GM23338 (cell line): Measurements from ENCODE around the gene RAD18. TPM values are rescaled to one million over a fixed set of nuclear protein-coding genes. Genes with fewer than 3 reads are reported as not detected.

Experiments used
- ATAC-seq: fragments of 200-7000 bp; cut with Tn5 transposase; 3 replicates; pipeline ENCODE4 v1.9.1; 2020
- DNase-seq: peaks from one replicate; pipeline ENCODE4 v3.0.0-alpha.2; 2015; ENCODE audit warnings: low spot score
- H2AFZ ChIP-seq: fragments of 200-600 bp; sonication (generic); 2 replicates; pipeline ENCODE4 v1.8.0; 2016; ENCODE audit warnings: antibody characterized with exemption, mild to moderate bottlenecking, moderate library complexity
- H3F3A ChIP-seq: fragments of 200-600 bp; sonication (generic); replicated peaks from 2 replicates; pipeline ENCODE4 v1.8.0; 2017; ENCODE audit warnings: antibody characterized with exemption, mixed run types, low read depth
- H3K27ac ChIP-seq: fragments of 200-600 bp; sonication (generic); 2 replicates; pipeline ENCODE4 v1.6.1; 2016; ENCODE audit warnings: low read depth
- H3K27me3 ChIP-seq: fragments of 200-600 bp; sonication (generic); 2 replicates; pipeline ENCODE4 v1.8.0; 2016; ENCODE audit warnings: mild to moderate bottlenecking, mixed run types, moderate library complexity; ENCODE audit not compliant: insufficient read depth
- H3K36me3 ChIP-seq: fragments of 200-600 bp; sonication (generic); 2 replicates; pipeline ENCODE4 v1.8.0; 2016; ENCODE audit warnings: mild to moderate bottlenecking; ENCODE audit not compliant: insufficient read depth
- H3K4me1 ChIP-seq: fragments of 200-600 bp; sonication (generic); 2 replicates; pipeline ENCODE4 v1.8.0; 2016; ENCODE audit warnings: mild to moderate bottlenecking, moderate library complexity; ENCODE audit not compliant: insufficient read depth
- H3K4me2 ChIP-seq: fragments of 200-600 bp; sonication (generic); 2 replicates; pipeline ENCODE4 v1.7.1; 2017; ENCODE audit warnings: mixed run types
- H3K4me3 ChIP-seq: fragments of 200-600 bp; sonication (generic); 2 replicates; pipeline ENCODE4 v1.6.1; 2016; ENCODE audit warnings: mixed run types
- H3K79me2 ChIP-seq: fragments of 200-600 bp; sonication (generic); replicated peaks from 2 replicates; pipeline ENCODE4 v1.8.0; 2017; ENCODE audit warnings: mild to moderate bottlenecking; ENCODE audit not compliant: insufficient read depth
- H3K9me2 ChIP-seq: fragments of 200-600 bp; sonication (generic); 2 replicates; pipeline ENCODE4 v1.8.0; 2017; ENCODE audit not compliant: insufficient read depth
- H4K20me1 ChIP-seq: fragments of 200-600 bp; sonication (generic); replicated peaks from 2 replicates; pipeline ENCODE4 v1.8.0; 2017; ENCODE audit warnings: mild to moderate bottlenecking; ENCODE audit not compliant: insufficient read depth
- H3K27ac Mint-ChIP-seq: 2 replicates; pipeline ENCODE4 v1.8.0; 2020; ENCODE audit warnings: inconsistent platforms, mild to moderate bottlenecking, moderate library complexity, mixed read lengths
- H3K27me3 Mint-ChIP-seq: 3 replicates; pipeline ENCODE4 v1.8.0; 2022; ENCODE audit warnings: low read depth, mild to moderate bottlenecking, moderate library complexity, mixed read lengths, inconsistent platforms; ENCODE audit not compliant: insufficient read depth, poor library complexity
- H3K36me3 Mint-ChIP-seq: 3 replicates; pipeline ENCODE4 v1.8.0; 2021; ENCODE audit warnings: low read depth, mild to moderate bottlenecking, inconsistent platforms, moderate library complexity, mixed read lengths
- H3K4me1 Mint-ChIP-seq: 3 replicates; pipeline ENCODE4 v1.8.0; 2020; ENCODE audit warnings: mild to moderate bottlenecking, inconsistent platforms, mixed read lengths
- H3K4me3 Mint-ChIP-seq: 3 replicates; pipeline ENCODE4 v1.8.0; 2021; ENCODE audit warnings: moderate library complexity, mild to moderate bottlenecking, inconsistent platforms, mixed read lengths
- H3K9me3 Mint-ChIP-seq: 3 replicates; pipeline ENCODE4 v1.8.0; 2020; ENCODE audit warnings: moderate library complexity, mild to moderate bottlenecking, inconsistent platforms, mixed read lengths
- EZH2phosphoT487 ChIP-seq: fragments of 200-600 bp; sonication (generic); IDR thresholded peaks from one replicate; pipeline ENCODE4 v1.8.1; 2018; ENCODE audit warnings: antibody characterized with exemption; ENCODE audit not compliant: unreplicated experiment
- polyA plus RNA-seq: library from polyadenylated mRNA; unstranded; fragments of >200 nt; fragmentation: Nextera tagmentation; extraction: Ambion mirVana; gene quantifications from 2 replicates; pipeline ENCODE4 v1.2.1, GENCODE V29; 2016
- total RNA-seq: library from RNA; depleted of rRNA; stranded (reverse); fragments of >200 nt; shearing (Covaris generic); gene quantifications from 2 replicates; pipeline ENCODE4 v1.2.3, GENCODE V29; 2014
- TF ChIP-seq, protein P1 (sequence below): IDR thresholded peaks from one replicate; pipeline ENCODE4 v1.6.1; 2018; ENCODE audit warnings: antibody characterized with exemption; ENCODE audit not compliant: unreplicated experiment
- TF ChIP-seq, protein P2 (sequence below): fragments of 250-450 bp; sonication (Bioruptor Pico); IDR thresholded peaks from 2 replicates; pipeline ENCODE4 v1.5.0; 2020; ENCODE audit warnings: mild to moderate bottlenecking, moderate library complexity
- TF ChIP-seq, protein P3 (sequence below), 2 experiments: fragments of 200-600 bp in 1 of 2; sonication (generic) in 1 of 2; conservative IDR thresholded peaks; 2 replicates each; pipeline versions ENCODE4 v1.5.1 to v1.6.1; 2016 to 2017; ENCODE audit warnings: antibody characterized with exemption in 2 of 2, low read depth in 2 of 2, mild to moderate bottlenecking in 2 of 2, moderate library complexity in 1 of 2

RAD18 gene
- total and polyA plus RNA-seq, 2 experiments from 2014 or later = 25.4 to 40.1 TPM

DNA sequence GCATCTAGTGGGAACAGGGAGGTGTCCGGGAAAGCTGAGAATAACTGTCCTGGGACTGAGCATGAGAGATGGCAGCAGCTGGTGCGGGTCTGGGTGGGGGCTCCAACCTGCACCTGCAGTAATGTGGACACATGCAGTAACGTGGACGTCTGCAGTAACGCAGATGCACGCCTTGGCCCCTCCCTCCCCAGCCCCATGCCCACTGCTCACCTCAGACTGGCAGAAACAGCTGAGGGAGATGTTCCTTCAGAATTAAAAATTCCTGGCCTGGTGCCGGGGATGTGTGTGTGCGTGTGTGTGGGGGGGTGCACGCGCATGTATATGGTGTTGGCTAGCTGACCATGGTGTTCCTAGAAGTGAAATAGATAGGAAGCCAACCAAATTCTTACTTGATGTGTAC, 107.2 kb downstream of the RAD18 start:
- Histone ChIP-seq H3K4me2 (no peak overlapping the region), H3K9me2 (no peaks in the 10 kb centered on the region), H3F3A (no peaks in the 10 kb centered on the region), H3K27ac (no peak overlapping the region), H3K36me3 (no peaks in the 10 kb centered on the region), H3K4me1 (no peaks in the 10 kb centered on the region), H3K79me2 (no peaks in the 10 kb centered on the region), H4K20me1 (no peaks in the 10 kb centered on the region), H3K27me3 (no peaks in the 10 kb centered on the region), H3K4me3 (no peak overlapping the region), H2AFZ (no peak overlapping the region)
- Mint-ChIP-seq H3K4me3 (no peak overlapping the region), H3K27ac (no peak overlapping the region), H3K9me3 (no peaks in the 10 kb centered on the region), H3K36me3 (peaks cover 5% of the 10 kb centered on the region; the same call in 2 of the 3 replicates), H3K4me1 (no peaks in the 10 kb centered on the region), H3K27me3 (peaks cover 3% of the 10 kb centered on the region)
- TF ChIP-seq, protein P1, sequence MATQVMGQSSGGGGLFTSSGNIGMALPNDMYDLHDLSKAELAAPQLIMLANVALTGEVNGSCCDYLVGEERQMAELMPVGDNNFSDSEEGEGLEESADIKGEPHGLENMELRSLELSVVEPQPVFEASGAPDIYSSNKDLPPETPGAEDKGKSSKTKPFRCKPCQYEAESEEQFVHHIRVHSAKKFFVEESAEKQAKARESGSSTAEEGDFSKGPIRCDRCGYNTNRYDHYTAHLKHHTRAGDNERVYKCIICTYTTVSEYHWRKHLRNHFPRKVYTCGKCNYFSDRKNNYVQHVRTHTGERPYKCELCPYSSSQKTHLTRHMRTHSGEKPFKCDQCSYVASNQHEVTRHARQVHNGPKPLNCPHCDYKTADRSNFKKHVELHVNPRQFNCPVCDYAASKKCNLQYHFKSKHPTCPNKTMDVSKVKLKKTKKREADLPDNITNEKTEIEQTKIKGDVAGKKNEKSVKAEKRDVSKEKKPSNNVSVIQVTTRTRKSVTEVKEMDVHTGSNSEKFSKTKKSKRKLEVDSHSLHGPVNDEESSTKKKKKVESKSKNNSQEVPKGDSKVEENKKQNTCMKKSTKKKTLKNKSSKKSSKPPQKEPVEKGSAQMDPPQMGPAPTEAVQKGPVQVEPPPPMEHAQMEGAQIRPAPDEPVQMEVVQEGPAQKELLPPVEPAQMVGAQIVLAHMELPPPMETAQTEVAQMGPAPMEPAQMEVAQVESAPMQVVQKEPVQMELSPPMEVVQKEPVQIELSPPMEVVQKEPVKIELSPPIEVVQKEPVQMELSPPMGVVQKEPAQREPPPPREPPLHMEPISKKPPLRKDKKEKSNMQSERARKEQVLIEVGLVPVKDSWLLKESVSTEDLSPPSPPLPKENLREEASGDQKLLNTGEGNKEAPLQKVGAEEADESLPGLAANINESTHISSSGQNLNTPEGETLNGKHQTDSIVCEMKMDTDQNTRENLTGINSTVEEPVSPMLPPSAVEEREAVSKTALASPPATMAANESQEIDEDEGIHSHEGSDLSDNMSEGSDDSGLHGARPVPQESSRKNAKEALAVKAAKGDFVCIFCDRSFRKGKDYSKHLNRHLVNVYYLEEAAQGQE = no peak
- TF ChIP-seq, protein P2, sequence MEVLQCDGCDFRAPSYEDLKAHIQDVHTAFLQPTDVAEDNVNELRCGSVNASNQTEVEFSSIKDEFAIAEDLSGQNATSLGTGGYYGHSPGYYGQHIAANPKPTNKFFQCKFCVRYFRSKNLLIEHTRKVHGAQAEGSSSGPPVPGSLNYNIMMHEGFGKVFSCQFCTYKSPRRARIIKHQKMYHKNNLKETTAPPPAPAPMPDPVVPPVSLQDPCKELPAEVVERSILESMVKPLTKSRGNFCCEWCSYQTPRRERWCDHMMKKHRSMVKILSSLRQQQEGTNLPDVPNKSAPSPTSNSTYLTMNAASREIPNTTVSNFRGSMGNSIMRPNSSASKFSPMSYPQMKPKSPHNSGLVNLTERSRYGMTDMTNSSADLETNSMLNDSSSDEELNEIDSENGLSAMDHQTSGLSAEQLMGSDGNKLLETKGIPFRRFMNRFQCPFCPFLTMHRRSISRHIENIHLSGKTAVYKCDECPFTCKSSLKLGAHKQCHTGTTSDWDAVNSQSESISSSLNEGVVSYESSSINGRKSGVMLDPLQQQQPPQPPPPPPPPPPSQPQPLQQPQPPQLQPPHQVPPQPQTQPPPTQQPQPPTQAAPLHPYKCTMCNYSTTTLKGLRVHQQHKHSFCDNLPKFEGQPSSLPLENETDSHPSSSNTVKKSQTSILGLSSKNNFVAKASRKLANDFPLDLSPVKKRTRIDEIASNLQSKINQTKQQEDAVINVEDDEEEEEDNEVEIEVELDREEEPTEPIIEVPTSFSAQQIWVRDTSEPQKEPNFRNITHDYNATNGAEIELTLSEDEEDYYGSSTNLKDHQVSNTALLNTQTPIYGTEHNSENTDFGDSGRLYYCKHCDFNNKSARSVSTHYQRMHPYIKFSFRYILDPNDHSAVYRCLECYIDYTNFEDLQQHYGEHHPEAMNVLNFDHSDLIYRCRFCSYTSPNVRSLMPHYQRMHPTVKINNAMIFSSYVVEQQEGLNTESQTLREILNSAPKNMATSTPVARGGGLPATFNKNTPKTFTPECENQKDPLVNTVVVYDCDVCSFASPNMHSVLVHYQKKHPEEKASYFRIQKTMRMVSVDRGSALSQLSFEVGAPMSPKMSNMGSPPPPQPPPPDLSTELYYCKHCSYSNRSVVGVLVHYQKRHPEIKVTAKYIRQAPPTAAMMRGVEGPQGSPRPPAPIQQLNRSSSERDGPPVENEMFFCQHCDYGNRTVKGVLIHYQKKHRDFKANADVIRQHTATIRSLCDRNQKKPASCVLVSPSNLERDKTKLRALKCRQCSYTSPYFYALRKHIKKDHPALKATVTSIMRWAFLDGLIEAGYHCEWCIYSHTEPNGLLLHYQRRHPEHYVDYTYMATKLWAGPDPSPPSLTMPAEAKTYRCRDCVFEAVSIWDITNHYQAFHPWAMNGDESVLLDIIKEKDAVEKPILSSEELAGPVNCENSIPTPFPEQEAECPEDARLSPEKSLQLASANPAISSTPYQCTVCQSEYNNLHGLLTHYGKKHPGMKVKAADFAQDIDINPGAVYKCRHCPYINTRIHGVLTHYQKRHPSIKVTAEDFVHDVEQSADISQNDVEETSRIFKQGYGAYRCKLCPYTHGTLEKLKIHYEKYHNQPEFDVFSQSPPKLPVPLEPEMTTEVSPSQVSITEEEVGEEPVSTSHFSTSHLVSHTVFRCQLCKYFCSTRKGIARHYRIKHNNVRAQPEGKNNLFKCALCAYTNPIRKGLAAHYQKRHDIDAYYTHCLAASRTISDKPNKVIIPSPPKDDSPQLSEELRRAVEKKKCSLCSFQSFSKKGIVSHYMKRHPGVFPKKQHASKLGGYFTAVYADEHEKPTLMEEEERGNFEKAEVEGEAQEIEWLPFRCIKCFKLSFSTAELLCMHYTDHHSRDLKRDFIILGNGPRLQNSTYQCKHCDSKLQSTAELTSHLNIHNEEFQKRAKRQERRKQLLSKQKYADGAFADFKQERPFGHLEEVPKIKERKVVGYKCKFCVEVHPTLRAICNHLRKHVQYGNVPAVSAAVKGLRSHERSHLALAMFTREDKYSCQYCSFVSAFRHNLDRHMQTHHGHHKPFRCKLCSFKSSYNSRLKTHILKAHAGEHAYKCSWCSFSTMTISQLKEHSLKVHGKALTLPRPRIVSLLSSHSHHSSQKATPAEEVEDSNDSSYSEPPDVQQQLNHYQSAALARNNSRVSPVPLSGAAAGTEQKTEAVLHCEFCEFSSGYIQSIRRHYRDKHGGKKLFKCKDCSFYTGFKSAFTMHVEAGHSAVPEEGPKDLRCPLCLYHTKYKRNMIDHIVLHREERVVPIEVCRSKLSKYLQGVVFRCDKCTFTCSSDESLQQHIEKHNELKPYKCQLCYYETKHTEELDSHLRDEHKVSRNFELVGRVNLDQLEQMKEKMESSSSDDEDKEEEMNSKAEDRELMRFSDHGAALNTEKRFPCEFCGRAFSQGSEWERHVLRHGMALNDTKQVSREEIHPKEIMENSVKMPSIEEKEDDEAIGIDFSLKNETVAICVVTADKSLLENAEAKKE (CRISPR knock-in tag) = no peak
- TF ChIP-seq, protein P3, sequence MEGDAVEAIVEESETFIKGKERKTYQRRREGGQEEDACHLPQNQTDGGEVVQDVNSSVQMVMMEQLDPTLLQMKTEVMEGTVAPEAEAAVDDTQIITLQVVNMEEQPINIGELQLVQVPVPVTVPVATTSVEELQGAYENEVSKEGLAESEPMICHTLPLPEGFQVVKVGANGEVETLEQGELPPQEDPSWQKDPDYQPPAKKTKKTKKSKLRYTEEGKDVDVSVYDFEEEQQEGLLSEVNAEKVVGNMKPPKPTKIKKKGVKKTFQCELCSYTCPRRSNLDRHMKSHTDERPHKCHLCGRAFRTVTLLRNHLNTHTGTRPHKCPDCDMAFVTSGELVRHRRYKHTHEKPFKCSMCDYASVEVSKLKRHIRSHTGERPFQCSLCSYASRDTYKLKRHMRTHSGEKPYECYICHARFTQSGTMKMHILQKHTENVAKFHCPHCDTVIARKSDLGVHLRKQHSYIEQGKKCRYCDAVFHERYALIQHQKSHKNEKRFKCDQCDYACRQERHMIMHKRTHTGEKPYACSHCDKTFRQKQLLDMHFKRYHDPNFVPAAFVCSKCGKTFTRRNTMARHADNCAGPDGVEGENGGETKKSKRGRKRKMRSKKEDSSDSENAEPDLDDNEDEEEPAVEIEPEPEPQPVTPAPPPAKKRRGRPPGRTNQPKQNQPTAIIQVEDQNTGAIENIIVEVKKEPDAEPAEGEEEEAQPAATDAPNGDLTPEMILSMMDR (conservative IDR thresholded peaks at IDR 0.05; ENCODE audit: low read depth in 2 of 2) = no peak
- no peak for TF ChIP-seq EZH2phosphoT487
- ATAC-seq = no peak
- DNase-seq = no peak
